Common myeloid progenitor, CD34-positive (primary cell): ENCODE data around the gene SEMA4D.
A peak's percentile ranks its signal among the peaks of the same experiment; 100 is the strongest.

Experiments used
- CTCF ChIA-PET: fragments of 350-600 bp; sonication (Branson Sonifier 250); formaldehyde crosslinking; loops from one replicate; lab custom pipeline; 2021; ENCODE audit warnings: antibody characterized with exemption; lab: Charles Lee
- POLR2A ChIA-PET: fragments of 350-600 bp; sonication (Branson Sonifier 250); formaldehyde crosslinking; loops from one replicate; lab custom pipeline; 2021; ENCODE audit warnings: antibody characterized with exemption; lab: Charles Lee
- DNase-seq, 3 donors: peaks; one replicate each; pipeline versions ENCODE4 v3.0.0 to v3.0.0-alpha.2; 2013
- H3K27ac ChIP-seq, 2 experiments: 1 replicate in 1 of 2; 2 replicates in 1 of 2; pipeline ENCODE4 v1.7.0; 2013; ENCODE audit warnings: inconsistent platforms in 2 of 2, low read length in 2 of 2, mild to moderate bottlenecking in 2 of 2, low read depth in 1 of 2, moderate library complexity in 1 of 2; ENCODE audit not compliant: severe bottlenecking in 2 of 2, insufficient read depth in 1 of 2, poor library complexity in 1 of 2
- H3K27me3 ChIP-seq, 5 experiments: replicated peaks in 2 of 5; 1 replicate in 3 of 5; 2 replicates in 2 of 5; pipeline versions ENCODE4 v1.6.1 to v1.7.0; 2013; ENCODE audit warnings: low read length in 4 of 5, mild to moderate bottlenecking in 2 of 5, moderate library complexity in 2 of 5, inconsistent platforms in 1 of 5; ENCODE audit not compliant: insufficient read depth in 5 of 5, control insufficient read depth in 4 of 5
- H3K36me3 ChIP-seq, 4 experiments: 1 replicate in 2 of 4; 2 replicates in 2 of 4; pipeline versions ENCODE4 v1.6.1 to v1.7.0; 2013; ENCODE audit warnings: low read length in 3 of 4, control low read depth in 1 of 4, mild to moderate bottlenecking in 1 of 4; ENCODE audit not compliant: control insufficient read depth in 4 of 4, insufficient read depth in 4 of 4
- H3K4me1 ChIP-seq, 4 experiments: 1 replicate in 3 of 4; 2 replicates in 1 of 4; pipeline versions ENCODE4 v1.6.1 to v1.7.1; 2013; ENCODE audit warnings: low read length in 3 of 4, mild to moderate bottlenecking in 3 of 4, control low read depth in 1 of 4, inconsistent platforms in 1 of 4, moderate library complexity in 1 of 4; ENCODE audit not compliant: control insufficient read depth in 4 of 4, insufficient read depth in 4 of 4; ENCODE audit errors: control extremely low read depth in 1 of 4
- H3K4me3 ChIP-seq, 7 experiments: 1 replicate in 4 of 7; 2 replicates in 3 of 7; pipeline versions ENCODE4 v1.5.1 to v1.7.0; 2013; ENCODE audit warnings: mild to moderate bottlenecking in 7 of 7, low read length in 6 of 7, moderate library complexity in 6 of 7, inconsistent platforms in 2 of 7, low read depth in 2 of 7, control low read depth in 1 of 7; ENCODE audit not compliant: insufficient read depth in 4 of 7, control insufficient read depth in 1 of 7; ENCODE audit errors: extremely low read depth in 1 of 7
- H3K9me3 ChIP-seq, 5 experiments: 1 replicate in 4 of 5; 2 replicates in 1 of 5; pipeline versions ENCODE4 v1.6.1 to v1.7.1; 2013; ENCODE audit warnings: low read length in 4 of 5, mild to moderate bottlenecking in 2 of 5, inconsistent platforms in 1 of 5, low read depth in 1 of 5, moderate library complexity in 1 of 5; ENCODE audit not compliant: control insufficient read depth in 4 of 5, insufficient read depth in 2 of 5; ENCODE audit errors: control extremely low read depth in 1 of 5
- WGBS: methylation state at CpG from one replicate; pipeline ENCODE4 v1.1.5; 2013; ENCODE audit not compliant: insufficient coverage; 5-methylcytosine and 5-hydroxymethylcytosine counted together

SEMA4D gene

GRCh38 chr9:89380437-89381307, 117.2 kb downstream of the SEMA4D start:
- CTCF ChIA-PET, result interaction anchor here (1.1 to 1.3 kb wide), 4 partner anchors 20 to 168 kb away, joined by 3 read pairs; no protein-coding TSS in a partner anchor
- no peaks in the 10 kb centered on the region for H3K27me3 ChIP-seq
- DNase-seq, result no peak
- H3K9me3 ChIP-seq, result no peaks in the 10 kb centered on the region
- no peak overlapping the region for H3K27ac ChIP-seq
- POLR2A ChIA-PET, result no interaction called here
- H3K4me3 ChIP-seq, result no peak overlapping the region
- WGBS, result 98% methylated on average over 21 of the region's 26 CpGs
- peaks cover 5 to 27% (median 10%) of the 10 kb centered on the region in 4 experiments for H3K4me1 ChIP-seq
- peaks cover 19 to 87% (median 65%) of the 10 kb centered on the region in 4 experiments for H3K36me3 ChIP-seq

- Histone ChIP-seq H3K4me3 (no peak overlapping the region), H3K36me3 (peaks cover 16 to 76% (median 55%) of the 10 kb centered on the region in 4 experiments), H3K4me1 (peaks cover 8 to 38% (median 20%) of the 10 kb centered on the region in 4 experiments), H3K27me3 (no peaks in the 10 kb centered on the region), H3K27ac (no peak overlapping the region), H3K9me3 (no peaks in the 10 kb centered on the region)
- 82% methylated on average over 14 of the region's 14 CpGs for WGBS
- ChIA-PET CTCF (interaction anchor here (1.1 to 1.3 kb wide), 4 partner anchors 19 to 169 kb away, joined by 3 read pairs; no protein-coding TSS in a partner anchor), POLR2A (interaction anchor here (0.5 kb wide), 1 partner anchor 31 kb away, joined by 4 read pairs; no protein-coding TSS in a partner anchor)
- DNase-seq, result peak; percentile 44 to 60 (median 58)
Observed at GRCh38 chr9:89379508-89380115, 118.3 kb downstream of the SEMA4D start.

- DNase-seq, result no peak
- Histone ChIP-seq H3K4me3 (no peak overlapping the region), H3K27ac (no peak overlapping the region), H3K4me1 (peaks cover 8 to 44% (median 25%) of the 10 kb centered on the region in 4 experiments), H3K9me3 (no peaks in the 10 kb centered on the region), H3K36me3 (peaks cover 14 to 71% (median 50%) of the 10 kb centered on the region in 4 experiments), H3K27me3 (no peaks in the 10 kb centered on the region)
- CTCF ChIA-PET, result interaction anchor here (2.6 kb wide), 1 partner anchor 170 kb away, joined by 10 read pairs; no protein-coding TSS in a partner anchor
- 95% methylated on average over 10 of the region's 14 CpGs for WGBS
- POLR2A ChIA-PET, result no interaction called here
Observed at GRCh38 chr9:89379031-89379430, 118.9 kb downstream of the SEMA4D start.

- DNase-seq, result no peak
- Histone ChIP-seq H3K4me3 (no peak overlapping the region), H3K27me3 (no peaks in the 10 kb centered on the region), H3K27ac (no peak overlapping the region), H3K4me1 (peaks cover 8 to 49% (median 30%) of the 10 kb centered on the region in 4 experiments), H3K36me3 (peaks cover 9 to 66% (median 48%) of the 10 kb centered on the region in 4 experiments), H3K9me3 (no peaks in the 10 kb centered on the region)
- POLR2A ChIA-PET, result no interaction called here
- WGBS, result 95% methylated on average over 21 of the region's 21 CpGs
- CTCF ChIA-PET, result interaction anchor here (1.6 to 2.6 kb wide), 2 partner anchors 52 to 170 kb away, joined by 3 to 10 read pairs; no protein-coding TSS in a partner anchor
Observed at GRCh38 chr9:89378541-89378940, 119.4 kb downstream of the SEMA4D start.

- peaks cover 8 to 45% (median 35%) of the 10 kb centered on the region in 4 experiments for H3K4me1 ChIP-seq
- peaks cover 7 to 54% (median 39%) of the 10 kb centered on the region in 4 experiments for H3K36me3 ChIP-seq
- DNase-seq, result no peak
- CTCF ChIA-PET, result interaction anchor here (0.7 to 2.6 kb wide), 4 partner anchors 17 to 171 kb away, joined by 3 to 10 read pairs (median 4); no protein-coding TSS in a partner anchor
- POLR2A ChIA-PET, result no interaction called here
- no peaks in the 10 kb centered on the region for H3K27me3 ChIP-seq
- WGBS, result 100% methylated on average over 6 of the region's 12 CpGs
- H3K4me3 ChIP-seq, result no peak overlapping the region
- H3K9me3 ChIP-seq, result no peaks in the 10 kb centered on the region
- no peak overlapping the region for H3K27ac ChIP-seq
Observed at GRCh38 chr9:89377411-89377810, 120.5 kb downstream of the SEMA4D start.

GRCh38 chr9:89376741-89377351, 121.1 kb downstream of the SEMA4D start:
- Histone ChIP-seq H3K36me3 (peaks cover 7 to 49% (median 33%) of the 10 kb centered on the region in 4 experiments), H3K27ac (no peak overlapping the region), H3K4me3 (no peak overlapping the region), H3K4me1 (peaks cover 8 to 45% (median 35%) of the 10 kb centered on the region in 4 experiments), H3K27me3 (no peaks in the 10 kb centered on the region), H3K9me3 (no peaks in the 10 kb centered on the region)
- ChIA-PET CTCF (interaction anchor here (0.7 to 4.2 kb wide), 5 partner anchors 16 to 172 kb away, joined by 3 to 22 read pairs (median 4); no protein-coding TSS in a partner anchor), POLR2A (no interaction called here)
- 92% methylated on average over 13 of the region's 17 CpGs for WGBS
- DNase-seq, result no peak
